ENCODE results near the gene NEB.
A peak's percentile ranks its signal among the peaks of the same experiment; 100 is the strongest.

NEB gene

GRCh38 chr2:151733771-151734672 is at the start of gene NEB:
Gene NEB, minus strand, starts transcription at chr2:151734476. Its CDS starts 1,320 bp downstream, at chr2:151733156.
- H3K4me1 Mint-ChIP-seq = peaks cover 9% of the 10 kb centered on the region
- H3K4me3 Mint-ChIP-seq = no peak within 1 kb of the TSS
- H3K27me3 Mint-ChIP-seq = no peaks in the 10 kb centered on the region
- no peaks in the 10 kb centered on the region for H3K9me3 Mint-ChIP-seq
- H3K36me3 Mint-ChIP-seq (ENCODE audit: low read depth) = no peaks in the 10 kb centered on the region
- DNase-seq (no peak), ATAC-seq (no peak)
- H3K27ac Mint-ChIP-seq = no peak within 1 kb of the TSS

GRCh38 chr2:151783133-151783520 is 48.9 kb upstream of the NEB start:
- H3K9me3 Mint-ChIP-seq = peaks cover 3% of the 10 kb centered on the region
- H3K27me3 Mint-ChIP-seq = no peaks in the 10 kb centered on the region
- no peak overlapping the region for H3K27ac Mint-ChIP-seq
- ATAC-seq (no peak), DNase-seq (no peak)
- H3K36me3 Mint-ChIP-seq (ENCODE audit: low read depth) = peaks cover 40% of the 10 kb centered on the region
- no peaks in the 10 kb centered on the region for H3K4me1 Mint-ChIP-seq
- H3K4me3 Mint-ChIP-seq = no peak overlapping the region

- Mint-ChIP-seq H3K27me3 (no peaks in the 10 kb centered on the region), H3K9me3 (peaks cover 3% of the 10 kb centered on the region), H3K27ac (no peak overlapping the region), H3K4me3 (no peak overlapping the region), H3K4me1 (no peaks in the 10 kb centered on the region), H3K36me3 (ENCODE audit: low read depth) (peaks cover 42% of the 10 kb centered on the region)
- no peak for DNase-seq
- ATAC-seq = no peak
These were observed 48.3 kb upstream of the NEB start for GRCh38 chr2:151782378-151783132.

- DNase-seq = no peak
- no peak overlapping the region for H3K4me3 Mint-ChIP-seq
- no peaks in the 10 kb centered on the region for H3K27me3 Mint-ChIP-seq
- ATAC-seq = no peak
- peaks cover 51% of the 10 kb centered on the region for H3K36me3 Mint-ChIP-seq (ENCODE audit: low read depth)
- no peaks in the 10 kb centered on the region for H3K4me1 Mint-ChIP-seq
- no peak overlapping the region for H3K27ac Mint-ChIP-seq
- H3K9me3 Mint-ChIP-seq = peaks cover 3% of the 10 kb centered on the region
These were observed 47.4 kb upstream of the NEB start for GRCh38 chr2:151781642-151782041.

GRCh38 chr2:151780938-151781337 is 46.7 kb upstream of the NEB start:
- no peaks in the 10 kb centered on the region for H3K27me3 Mint-ChIP-seq
- peaks cover 3% of the 10 kb centered on the region for H3K9me3 Mint-ChIP-seq
- H3K27ac Mint-ChIP-seq = no peak overlapping the region
- H3K4me1 Mint-ChIP-seq = no peaks in the 10 kb centered on the region
- ATAC-seq (no peak), DNase-seq (no peak)
- no peak overlapping the region for H3K4me3 Mint-ChIP-seq
- peaks cover 58% of the 10 kb centered on the region for H3K36me3 Mint-ChIP-seq (ENCODE audit: low read depth)

- no peak for ATAC-seq
- DNase-seq = no peak
- peaks cover 52% of the 10 kb centered on the region for H3K36me3 Mint-ChIP-seq (ENCODE audit: low read depth)
- H3K27me3 Mint-ChIP-seq = no peaks in the 10 kb centered on the region
- no peak overlapping the region for H3K4me3 Mint-ChIP-seq
- peaks cover 3% of the 10 kb centered on the region for H3K9me3 Mint-ChIP-seq
- H3K4me1 Mint-ChIP-seq = peaks cover 10% of the 10 kb centered on the region
- H3K27ac Mint-ChIP-seq = no peak overlapping the region
These were observed 43.7 kb upstream of the NEB start for GRCh38 chr2:151777935-151778334.

- no peak for DNase-seq
- H3K9me3 Mint-ChIP-seq = peaks cover 3% of the 10 kb centered on the region
- no peak for ATAC-seq
- H3K4me3 Mint-ChIP-seq = no peak overlapping the region
- H3K27me3 Mint-ChIP-seq = no peaks in the 10 kb centered on the region
- H3K27ac Mint-ChIP-seq = no peak overlapping the region
- peaks cover 10% of the 10 kb centered on the region for H3K4me1 Mint-ChIP-seq
- peaks cover 48% of the 10 kb centered on the region for H3K36me3 Mint-ChIP-seq (ENCODE audit: low read depth)
These were observed 43.2 kb upstream of the NEB start for GRCh38 chr2:151777487-151777886.

GRCh38 chr2:151776367-151776766 is 42.1 kb upstream of the NEB start:
- H3K27me3 Mint-ChIP-seq = no peaks in the 10 kb centered on the region
- peaks cover 10% of the 10 kb centered on the region for H3K4me1 Mint-ChIP-seq
- H3K36me3 Mint-ChIP-seq (ENCODE audit: low read depth) = peaks cover 43% of the 10 kb centered on the region
- no peak for ATAC-seq
- no peak overlapping the region for H3K4me3 Mint-ChIP-seq
- H3K27ac Mint-ChIP-seq = no peak overlapping the region
- no peak for DNase-seq
- H3K9me3 Mint-ChIP-seq = peaks cover 3% of the 10 kb centered on the region

- DNase-seq = no peak
- H3K27me3 Mint-ChIP-seq = no peaks in the 10 kb centered on the region
- H3K4me1 Mint-ChIP-seq = peaks cover 12% of the 10 kb centered on the region
- peak overlapping the region; percentile 17 for H3K27ac Mint-ChIP-seq
- peak; percentile 40 for ATAC-seq
- peaks cover 43% of the 10 kb centered on the region for H3K36me3 Mint-ChIP-seq (ENCODE audit: low read depth)
- no peak overlapping the region for H3K4me3 Mint-ChIP-seq
- H3K9me3 Mint-ChIP-seq = peaks cover 3% of the 10 kb centered on the region
These were observed 40.9 kb upstream of the NEB start for GRCh38 chr2:151775057-151775740.

- Mint-ChIP-seq H3K36me3 (ENCODE audit: low read depth) (peaks cover 36% of the 10 kb centered on the region), H3K27ac (peak overlapping the region; percentile 17)
These were observed 40.2 kb upstream of the NEB start for GRCh38 chr2:151774506-151774905.

GRCh38 chr2:151771599-151772358 is 37.5 kb upstream of the NEB start:
- DNase-seq = no peak
- Mint-ChIP-seq H3K4me3 (no peak overlapping the region), H3K27ac (no peak overlapping the region), H3K36me3 (ENCODE audit: low read depth) (peaks cover 14% of the 10 kb centered on the region), H3K27me3 (no peaks in the 10 kb centered on the region), H3K9me3 (no peaks in the 10 kb centered on the region), H3K4me1 (peaks cover 29% of the 10 kb centered on the region)
- peak; percentile 35 for ATAC-seq

More at GRCh38 chr2:151774506-151774905, 40.2 kb upstream of the NEB start:
- Mint-ChIP-seq H3K27me3 (no peaks in the 10 kb centered on the region), H3K4me1 (peaks cover 12% of the 10 kb centered on the region), H3K4me3 (no peak overlapping the region), H3K9me3 (peaks cover 3% of the 10 kb centered on the region)
- ATAC-seq (no peak), DNase-seq (no peak)

- Mint-ChIP-seq H3K27ac (no peak overlapping the region), H3K4me1 (peaks cover 36% of the 10 kb centered on the region), H3K4me3 (no peak overlapping the region), H3K36me3 (ENCODE audit: low read depth) (peaks cover 6% of the 10 kb centered on the region), H3K27me3 (no peaks in the 10 kb centered on the region), H3K9me3 (no peaks in the 10 kb centered on the region)
- no peak for DNase-seq
- ATAC-seq = no peak
These were observed 36.7 kb upstream of the NEB start for GRCh38 chr2:151770995-151771394.

- peaks cover 34% of the 10 kb centered on the region for H3K4me1 Mint-ChIP-seq
- H3K4me3 Mint-ChIP-seq = no peak overlapping the region
- no peaks in the 10 kb centered on the region for H3K9me3 Mint-ChIP-seq
- DNase-seq (no peak), ATAC-seq (no peak)
- H3K27ac Mint-ChIP-seq = no peak overlapping the region
- H3K36me3 Mint-ChIP-seq (ENCODE audit: low read depth) = peaks cover 2% of the 10 kb centered on the region
- H3K27me3 Mint-ChIP-seq = no peaks in the 10 kb centered on the region
These were observed 35.3 kb upstream of the NEB start for GRCh38 chr2:151769606-151770005.

GRCh38 chr2:151767536-151767935 is 33.3 kb upstream of the NEB start:
- ATAC-seq (no peak), DNase-seq (no peak)
- H3K36me3 Mint-ChIP-seq (ENCODE audit: low read depth) = no peaks in the 10 kb centered on the region
- H3K9me3 Mint-ChIP-seq = no peaks in the 10 kb centered on the region
- no peak overlapping the region for H3K4me3 Mint-ChIP-seq
- H3K27me3 Mint-ChIP-seq = no peaks in the 10 kb centered on the region
- no peak overlapping the region for H3K27ac Mint-ChIP-seq
- peaks cover 36% of the 10 kb centered on the region for H3K4me1 Mint-ChIP-seq

All from activated naive CD8-positive, alpha-beta T cell treated with anti-CD3 and anti-CD28 coated beads, Interleukin-2, amount 50 U/mL, for 24 hours (primary cell).